Kidney (tissue), 14 donors: ENCODE measurements around the gene IKZF1. TPM values are rescaled to one million over a fixed set of nuclear protein-coding genes. Genes with fewer than 3 reads are reported as not detected.

Experiments
- DNase-seq, 5 donors: peaks; one replicate each; pipeline ENCODE4 v3.0.0-alpha.2; 2013 to 2020
- FAIRE-seq: peaks from 2 replicates; lab custom pipeline; 2012; peaks lifted over from hg19 to GRCh38; lab: Jason Lieb, UNC
- H3K27ac ChIP-seq, 2 donors: one replicate each; pipeline ENCODE4 v1.7.0; 2013; ENCODE audit warnings: low read depth in 2 of 2, low read length in 2 of 2, inconsistent platforms in 1 of 2
- H3K27me3 ChIP-seq: one replicate; pipeline ENCODE4 v1.7.1; 2013; ENCODE audit warnings: low read length, inconsistent platforms; ENCODE audit not compliant: control insufficient read depth, insufficient read depth
- H3K36me3 ChIP-seq, 3 donors: one replicate each; pipeline versions ENCODE4 v1.7.0 to v1.7.1; 2013; ENCODE audit warnings: low read length in 3 of 3, control low read depth in 1 of 3, inconsistent platforms in 1 of 3; ENCODE audit not compliant: insufficient read depth in 3 of 3, control insufficient read depth in 2 of 3
- H3K4me1 ChIP-seq, 3 donors: one replicate each; pipeline versions ENCODE4 v1.7.0 to v1.7.1; 2013; ENCODE audit warnings: low read length in 3 of 3, inconsistent platforms in 1 of 3, low read depth in 1 of 3; ENCODE audit not compliant: control insufficient read depth in 2 of 3, insufficient read depth in 2 of 3
- H3K4me3 ChIP-seq, 3 donors: one replicate each; pipeline versions ENCODE4 v1.7.0 to v1.8.1; 2013; ENCODE audit warnings: low read length in 3 of 3, control low read depth in 1 of 3, inconsistent platforms in 1 of 3
- H3K9ac ChIP-seq, 3 donors: one replicate each; pipeline versions ENCODE4 v1.7.0 to v1.7.1; 2013; ENCODE audit warnings: low read length in 3 of 3, control low read depth in 1 of 3, inconsistent platforms in 1 of 3
- H3K9me3 ChIP-seq, 3 donors: one replicate each; pipeline versions ENCODE4 v1.7.0 to v1.7.1; 2013; ENCODE audit warnings: low read length in 3 of 3, control low read depth in 1 of 3, inconsistent platforms in 1 of 3; ENCODE audit not compliant: control insufficient read depth in 2 of 3, insufficient read depth in 1 of 3
- CTCF ChIP-seq: IDR thresholded peaks from 3 replicates; pipeline ENCODE4 v1.5.1; 2012; ENCODE audit warnings: mild to moderate bottlenecking, moderate library complexity, borderline replicate concordance; ENCODE audit not compliant: insufficient read depth; ENCODE audit errors: extremely low read depth
- intact Hi-C: fragments of 100-400 bp; cut with DNase I; formaldehyde crosslinking; loops from one replicate; pipeline ENCODE4 v1.11.1; 2022
- polyA plus RNA-seq: library from polyadenylated mRNA; stranded (reverse); fragments of 350-450 nt; fragmentation: Illumina TruSeq; extraction: RNeasy Lipid Tissue Mini Kit (QIAGEN cat#74804); gene quantifications from one replicate; pipeline ENCODE4 v1.2.3, GENCODE V29; 2014; ENCODE audit warnings: low read depth, low replicate concordance; ENCODE audit not compliant: insufficient read depth
- total RNA-seq: library from RNA; stranded (reverse); fragmentation: NEBNext Ultra II Directional; extraction: Animal tissue kit (Norgen Biotek cat#: 25700); gene quantifications from one replicate; pipeline ENCODE4 v1.2.1, GENCODE V29; 2021
- donor health status: control.
- donor health status: control.
- donor health status: control.
- donor health status: control.
- donor health status: control.
- donor health status: DM: yes; HTN: yes; CAD: no.
- donor health status: Normal renal cell carcinoma (clear cell type).

Gene IKZF1
- total and polyA plus RNA-seq, 2 donors from 2014 or later, result 0.52 to 36.8 TPM

GRCh38 chr7:50334341-50334994, 30.0 kb downstream of the IKZF1 start:
- intact Hi-C loops, result no loop called here
- Histone ChIP-seq H3K9me3 (no peaks in the 10 kb centered on the region), H3K4me3 (no peak overlapping the region), H3K4me1 (peaks cover 0 to 6% (median 0%) of the 10 kb centered on the region in 3 donors), H3K36me3 (no peaks in the 10 kb centered on the region), H3K27me3 (no peaks in the 10 kb centered on the region), H3K27ac (no peak overlapping the region), H3K9ac (no peak overlapping the region)
- FAIRE-seq (no peak), DNase-seq (no peak)
- TF ChIP-seq CTCF, result no peak

GRCh38 chr7:50335230-50335794, 30.8 kb downstream of the IKZF1 start:
- peaks cover 0 to 6% (median 0%) of the 10 kb centered on the region in 3 donors for H3K4me1 ChIP-seq
- FAIRE-seq (no peak), DNase-seq (no peak)
- no peak overlapping the region for H3K9ac ChIP-seq
- no peak overlapping the region for H3K27ac ChIP-seq
- no peak for TF ChIP-seq CTCF
- H3K4me3 ChIP-seq, result no peak overlapping the region
- H3K9me3 ChIP-seq, result no peaks in the 10 kb centered on the region
- no peaks in the 10 kb centered on the region for H3K36me3 ChIP-seq
- H3K27me3 ChIP-seq, result no peaks in the 10 kb centered on the region
- intact Hi-C loops, result no loop called here

- DNase-seq, result peak in 1 of 5 donors; percentile 83
- no peak for FAIRE-seq
- Histone ChIP-seq H3K9me3 (no peaks in the 10 kb centered on the region), H3K9ac (no peak overlapping the region), H3K4me1 (peaks cover 0 to 6% (median 0%) of the 10 kb centered on the region in 3 donors), H3K27ac (no peak overlapping the region), H3K36me3 (no peaks in the 10 kb centered on the region), H3K4me3 (no peak overlapping the region), H3K27me3 (no peaks in the 10 kb centered on the region)
- no peak for TF ChIP-seq CTCF
- intact Hi-C loops, result no loop called here
These were observed 31.6 kb downstream of the IKZF1 start for GRCh38 chr7:50335795-50336754.
